HEK293 (cell line): ENCODE measurements around the gene ZNF619.

Experiments used
- CTCF ChIA-PET: fragments of 350-600 bp; formaldehyde crosslinking; extraction: SDS; loops from one replicate; lab custom pipeline; 2021; ENCODE audit warnings: antibody characterized with exemption; lab: Yijun Ruan, JAX
- POLR2A ChIA-PET: fragments of 300-600 bp; formaldehyde crosslinking; extraction: SDS; loops from one replicate; lab custom pipeline; 2020; ENCODE audit warnings: antibody characterized with exemption, inconsistent platforms; lab: Yijun Ruan, JAX
- H3K27ac ChIP-seq: fragments of 200-500 bp; sonication (Bioruptor generic); 2 replicates; pipeline ENCODE4 v1.5.1; 2014; ENCODE audit warnings: low read depth, low read length, control low read depth, inconsistent platforms; ENCODE audit errors: extremely low read depth
- H3K36me3 ChIP-seq, 2 experiments: fragments of 200-500 bp in 1 of 2; sonication (Bioruptor generic) in 1 of 2; 1 replicate in 1 of 2; 2 replicates in 1 of 2; pipeline ENCODE4 v1.5.1; 2014 to 2017; ENCODE audit warnings: inconsistent platforms in 2 of 2, low read length in 2 of 2; ENCODE audit not compliant: control insufficient read depth in 2 of 2, insufficient read depth in 1 of 2
- H3K4me1 ChIP-seq: fragments of 200-500 bp; sonication (Bioruptor generic); 2 replicates; pipeline ENCODE4 v1.5.1; 2014; ENCODE audit warnings: mild to moderate bottlenecking, low read length, inconsistent platforms; ENCODE audit not compliant: control insufficient read depth, insufficient read depth
- H3K4me3 ChIP-seq: 2 replicates; pipeline ENCODE4 v1.5.1; 2011; ENCODE audit warnings: low read depth, mild to moderate bottlenecking, control low read depth, low read length, moderate library complexity
- H3K9me3 ChIP-seq: fragments of 200-500 bp; sonication (Bioruptor generic); 2 replicates; pipeline ENCODE4 v1.5.1; 2014; ENCODE audit warnings: low read depth, low read length, inconsistent platforms; ENCODE audit not compliant: control insufficient read depth, insufficient read depth
- KLF8 ChIP-seq: fragments of 450-650 bp; formaldehyde crosslinking; IDR thresholded peaks from 2 replicates; pipeline ENCODE4 v1.5.1; 2016; ENCODE audit warnings: missing biosample characterization, missing genetic modification characterization
- OSR2 ChIP-seq: fragments of 450-650 bp; formaldehyde crosslinking; IDR thresholded peaks from 2 replicates; pipeline ENCODE4 v1.5.1; 2016; ENCODE audit warnings: missing biosample characterization, missing genetic modification characterization
- ZNF214 ChIP-seq: fragments of 450-650 bp; formaldehyde crosslinking; IDR thresholded peaks from 2 replicates; pipeline ENCODE4 v1.5.1; 2017; ENCODE audit warnings: missing biosample characterization, mild to moderate bottlenecking, missing genetic modification characterization, borderline replicate concordance
- ZNF248 ChIP-seq: fragments of 450-650 bp; formaldehyde crosslinking; IDR thresholded peaks from 2 replicates; pipeline ENCODE4 v1.5.1; 2017; ENCODE audit warnings: missing biosample characterization, missing genetic modification characterization
- ZNF394 ChIP-seq: fragments of 450-650 bp; formaldehyde crosslinking; IDR thresholded peaks from 2 replicates; pipeline ENCODE4 v1.5.1; 2016; ENCODE audit warnings: missing biosample characterization, missing genetic modification characterization, mild to moderate bottlenecking, moderate library complexity, borderline replicate concordance
- ZNF416 ChIP-seq: fragments of 450-650 bp; formaldehyde crosslinking; IDR thresholded peaks from 2 replicates; pipeline ENCODE4 v1.5.1; 2016; ENCODE audit warnings: missing biosample characterization, missing genetic modification characterization
- ZNF433 ChIP-seq: fragments of 450-650 bp; formaldehyde crosslinking; IDR thresholded peaks from 2 replicates; pipeline ENCODE4 v1.5.1; 2016; ENCODE audit warnings: missing biosample characterization, missing genetic modification characterization, low read depth
- ZNF473 ChIP-seq: fragments of 450-650 bp; formaldehyde crosslinking; IDR thresholded peaks from 2 replicates; pipeline ENCODE4 v1.5.1; 2017; ENCODE audit warnings: missing biosample characterization, missing genetic modification characterization
- ZNF610 ChIP-seq: fragments of 450-650 bp; formaldehyde crosslinking; IDR thresholded peaks from 2 replicates; pipeline ENCODE4 v1.5.1; 2016; ENCODE audit warnings: missing biosample characterization, missing genetic modification characterization, borderline replicate concordance
- TF ChIP-seq, protein P1 (sequence below): fragments of 450-650 bp; formaldehyde crosslinking; IDR thresholded peaks from 2 replicates; pipeline ENCODE4 v1.5.1; 2016; ENCODE audit warnings: missing biosample characterization, missing genetic modification characterization, borderline replicate concordance
- TF ChIP-seq, protein P2 (sequence below): fragments of 450-650 bp; formaldehyde crosslinking; IDR thresholded peaks from 2 replicates; pipeline ENCODE4 v1.5.1; 2016; ENCODE audit warnings: missing biosample characterization, missing genetic modification characterization
- TF ChIP-seq, protein P3 (sequence below): fragments of 450-650 bp; formaldehyde crosslinking; IDR thresholded peaks from 2 replicates; pipeline ENCODE4 v1.5.1; 2016; ENCODE audit warnings: missing biosample characterization, missing genetic modification characterization
- TF ChIP-seq, protein P4 (sequence below): fragments of 450-650 bp; formaldehyde crosslinking; IDR thresholded peaks from 2 replicates; pipeline ENCODE4 v1.5.1; 2016; ENCODE audit warnings: missing biosample characterization, missing genetic modification characterization
- TF ChIP-seq, protein P5 (sequence below): fragments of 450-650 bp; formaldehyde crosslinking; IDR thresholded peaks from 2 replicates; pipeline ENCODE4 v1.5.1; 2016; ENCODE audit warnings: missing biosample characterization, missing genetic modification characterization
- TF ChIP-seq, protein P6 (sequence below): fragments of 450-650 bp; formaldehyde crosslinking; IDR thresholded peaks from 2 replicates; pipeline ENCODE4 v1.5.1; 2017; ENCODE audit warnings: missing biosample characterization, missing genetic modification characterization

The ZNF619 gene

DNA sequence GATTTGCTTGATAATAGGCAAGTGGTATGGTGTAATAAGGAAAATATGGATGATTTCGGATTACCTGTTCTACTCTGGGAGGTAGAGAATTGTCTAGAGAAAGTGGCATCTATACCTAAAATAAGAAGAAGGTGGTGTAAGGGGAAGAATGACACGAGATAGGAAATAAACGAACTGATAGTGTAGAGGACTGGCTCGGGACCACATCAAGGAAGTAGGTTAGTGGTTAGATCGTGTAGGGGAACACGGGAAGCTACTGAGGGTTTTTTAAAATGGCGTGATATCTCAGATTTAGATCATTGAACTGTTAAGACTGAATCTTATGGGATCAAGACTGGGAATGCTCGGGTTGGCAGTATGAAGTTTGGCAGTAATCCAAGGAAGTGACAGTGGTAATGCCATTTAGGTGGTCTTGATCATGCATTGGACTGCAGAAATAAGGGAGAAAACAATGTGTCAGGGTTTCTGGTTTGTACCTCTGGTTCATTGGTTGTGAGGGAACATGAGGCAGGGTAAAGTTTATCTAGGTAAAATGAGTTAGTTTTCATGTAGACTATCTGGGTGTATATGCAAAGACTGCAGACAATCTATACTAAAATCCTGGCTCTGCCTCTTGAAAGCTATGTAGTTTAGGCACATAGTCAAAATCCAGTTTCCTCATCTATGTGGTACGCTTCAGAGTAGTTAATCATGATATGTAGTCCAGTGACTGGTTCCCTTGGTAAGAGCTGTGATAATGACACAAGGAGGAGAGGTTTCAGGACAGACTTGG is 12.4 kb upstream of the ZNF619 start (continued):
- TF ChIP-seq, protein P1, sequence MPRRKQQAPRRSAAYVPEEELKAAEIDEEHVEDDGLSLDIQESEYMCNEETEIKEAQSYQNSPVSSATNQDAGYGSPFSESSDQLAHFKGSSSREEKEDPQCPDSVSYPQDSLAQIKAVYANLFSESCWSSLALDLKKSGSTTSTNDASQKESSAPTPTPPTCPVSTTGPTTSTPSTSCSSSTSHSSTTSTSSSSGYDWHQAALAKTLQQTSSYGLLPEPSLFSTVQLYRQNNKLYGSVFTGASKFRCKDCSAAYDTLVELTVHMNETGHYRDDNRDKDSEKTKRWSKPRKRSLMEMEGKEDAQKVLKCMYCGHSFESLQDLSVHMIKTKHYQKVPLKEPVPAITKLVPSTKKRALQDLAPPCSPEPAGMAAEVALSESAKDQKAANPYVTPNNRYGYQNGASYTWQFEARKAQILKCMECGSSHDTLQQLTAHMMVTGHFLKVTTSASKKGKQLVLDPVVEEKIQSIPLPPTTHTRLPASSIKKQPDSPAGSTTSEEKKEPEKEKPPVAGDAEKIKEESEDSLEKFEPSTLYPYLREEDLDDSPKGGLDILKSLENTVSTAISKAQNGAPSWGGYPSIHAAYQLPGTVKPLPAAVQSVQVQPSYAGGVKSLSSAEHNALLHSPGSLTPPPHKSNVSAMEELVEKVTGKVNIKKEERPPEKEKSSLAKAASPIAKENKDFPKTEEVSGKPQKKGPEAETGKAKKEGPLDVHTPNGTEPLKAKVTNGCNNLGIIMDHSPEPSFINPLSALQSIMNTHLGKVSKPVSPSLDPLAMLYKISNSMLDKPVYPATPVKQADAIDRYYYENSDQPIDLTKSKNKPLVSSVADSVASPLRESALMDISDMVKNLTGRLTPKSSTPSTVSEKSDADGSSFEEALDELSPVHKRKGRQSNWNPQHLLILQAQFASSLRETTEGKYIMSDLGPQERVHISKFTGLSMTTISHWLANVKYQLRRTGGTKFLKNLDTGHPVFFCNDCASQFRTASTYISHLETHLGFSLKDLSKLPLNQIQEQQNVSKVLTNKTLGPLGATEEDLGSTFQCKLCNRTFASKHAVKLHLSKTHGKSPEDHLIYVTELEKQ (tag by site-specific recombination): no peak
- TF ChIP-seq, protein P2, sequence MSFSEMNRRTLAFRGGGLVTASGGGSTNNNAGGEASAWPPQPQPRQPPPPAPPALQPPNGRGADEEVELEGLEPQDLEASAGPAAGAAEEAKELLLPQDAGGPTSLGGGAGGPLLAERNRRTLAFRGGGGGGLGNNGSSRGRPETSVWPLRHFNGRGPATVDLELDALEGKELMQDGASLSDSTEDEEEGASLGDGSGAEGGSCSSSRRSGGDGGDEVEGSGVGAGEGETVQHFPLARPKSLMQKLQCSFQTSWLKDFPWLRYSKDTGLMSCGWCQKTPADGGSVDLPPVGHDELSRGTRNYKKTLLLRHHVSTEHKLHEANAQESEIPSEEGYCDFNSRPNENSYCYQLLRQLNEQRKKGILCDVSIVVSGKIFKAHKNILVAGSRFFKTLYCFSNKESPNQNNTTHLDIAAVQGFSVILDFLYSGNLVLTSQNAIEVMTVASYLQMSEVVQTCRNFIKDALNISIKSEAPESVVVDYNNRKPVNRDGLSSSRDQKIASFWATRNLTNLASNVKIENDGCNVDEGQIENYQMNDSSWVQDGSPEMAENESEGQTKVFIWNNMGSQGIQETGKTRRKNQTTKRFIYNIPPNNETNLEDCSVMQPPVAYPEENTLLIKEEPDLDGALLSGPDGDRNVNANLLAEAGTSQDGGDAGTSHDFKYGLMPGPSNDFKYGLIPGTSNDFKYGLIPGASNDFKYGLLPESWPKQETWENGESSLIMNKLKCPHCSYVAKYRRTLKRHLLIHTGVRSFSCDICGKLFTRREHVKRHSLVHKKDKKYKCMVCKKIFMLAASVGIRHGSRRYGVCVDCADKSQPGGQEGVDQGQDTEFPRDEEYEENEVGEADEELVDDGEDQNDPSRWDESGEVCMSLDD: no peak
- TF ChIP-seq KLF8 (tag by site-specific recombination): no peak
- TF ChIP-seq OSR2: no peak
- no peak for TF ChIP-seq ZNF248 (tag by site-specific recombination)
- TF ChIP-seq, protein P3, sequence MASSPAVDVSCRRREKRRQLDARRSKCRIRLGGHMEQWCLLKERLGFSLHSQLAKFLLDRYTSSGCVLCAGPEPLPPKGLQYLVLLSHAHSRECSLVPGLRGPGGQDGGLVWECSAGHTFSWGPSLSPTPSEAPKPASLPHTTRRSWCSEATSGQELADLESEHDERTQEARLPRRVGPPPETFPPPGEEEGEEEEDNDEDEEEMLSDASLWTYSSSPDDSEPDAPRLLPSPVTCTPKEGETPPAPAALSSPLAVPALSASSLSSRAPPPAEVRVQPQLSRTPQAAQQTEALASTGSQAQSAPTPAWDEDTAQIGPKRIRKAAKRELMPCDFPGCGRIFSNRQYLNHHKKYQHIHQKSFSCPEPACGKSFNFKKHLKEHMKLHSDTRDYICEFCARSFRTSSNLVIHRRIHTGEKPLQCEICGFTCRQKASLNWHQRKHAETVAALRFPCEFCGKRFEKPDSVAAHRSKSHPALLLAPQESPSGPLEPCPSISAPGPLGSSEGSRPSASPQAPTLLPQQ (tag by site-specific recombination): no peak
- TF ChIP-seq ZNF473 (tag by site-specific recombination): no peak
- TF ChIP-seq ZNF416 (tag by site-specific recombination): no peak
- TF ChIP-seq, all 188 proteins: peak for 0

DNA sequence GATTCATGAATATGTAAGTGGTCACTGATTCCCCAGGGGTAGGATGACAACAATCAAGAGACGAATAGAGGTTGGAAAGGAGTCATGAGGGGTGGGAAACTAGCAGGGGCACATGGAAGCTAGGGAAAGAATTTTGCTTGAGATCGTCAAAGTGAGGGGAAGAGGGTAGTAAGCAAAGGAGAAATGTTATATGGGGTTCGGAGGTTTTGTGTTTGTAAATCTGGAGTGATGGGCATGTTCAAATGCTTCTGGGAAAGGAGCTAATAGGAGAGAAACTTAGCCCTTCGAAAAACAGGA is 11.9 kb upstream of the ZNF619 start:
- H3K36me3 ChIP-seq: peaks cover 22 to 65% of the 10 kb centered on the region in 2 experiments; a peak in 2 of 3 replicates
- no peak overlapping the region for H3K4me3 ChIP-seq
- TF ChIP-seq, protein P4, sequence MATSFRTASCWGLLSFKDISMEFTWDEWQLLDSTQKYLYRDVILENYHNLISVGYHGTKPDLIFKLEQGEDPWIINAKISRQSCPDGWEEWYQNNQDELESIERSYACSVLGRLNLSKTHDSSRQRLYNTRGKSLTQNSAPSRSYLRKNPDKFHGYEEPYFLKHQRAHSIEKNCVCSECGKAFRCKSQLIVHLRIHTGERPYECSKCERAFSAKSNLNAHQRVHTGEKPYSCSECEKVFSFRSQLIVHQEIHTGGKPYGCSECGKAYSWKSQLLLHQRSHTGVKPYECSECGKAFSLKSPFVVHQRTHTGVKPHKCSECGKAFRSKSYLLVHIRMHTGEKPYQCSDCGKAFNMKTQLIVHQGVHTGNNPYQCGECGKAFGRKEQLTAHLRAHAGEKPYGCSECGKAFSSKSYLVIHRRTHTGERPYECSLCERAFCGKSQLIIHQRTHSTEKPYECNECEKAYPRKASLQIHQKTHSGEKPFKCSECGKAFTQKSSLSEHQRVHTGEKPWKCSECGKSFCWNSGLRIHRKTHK: no peak
- no peak for TF ChIP-seq ZNF394 (tag by site-specific recombination)
- TF ChIP-seq ZNF214 (tag by site-specific recombination): no peak
- TF ChIP-seq, protein P5, sequence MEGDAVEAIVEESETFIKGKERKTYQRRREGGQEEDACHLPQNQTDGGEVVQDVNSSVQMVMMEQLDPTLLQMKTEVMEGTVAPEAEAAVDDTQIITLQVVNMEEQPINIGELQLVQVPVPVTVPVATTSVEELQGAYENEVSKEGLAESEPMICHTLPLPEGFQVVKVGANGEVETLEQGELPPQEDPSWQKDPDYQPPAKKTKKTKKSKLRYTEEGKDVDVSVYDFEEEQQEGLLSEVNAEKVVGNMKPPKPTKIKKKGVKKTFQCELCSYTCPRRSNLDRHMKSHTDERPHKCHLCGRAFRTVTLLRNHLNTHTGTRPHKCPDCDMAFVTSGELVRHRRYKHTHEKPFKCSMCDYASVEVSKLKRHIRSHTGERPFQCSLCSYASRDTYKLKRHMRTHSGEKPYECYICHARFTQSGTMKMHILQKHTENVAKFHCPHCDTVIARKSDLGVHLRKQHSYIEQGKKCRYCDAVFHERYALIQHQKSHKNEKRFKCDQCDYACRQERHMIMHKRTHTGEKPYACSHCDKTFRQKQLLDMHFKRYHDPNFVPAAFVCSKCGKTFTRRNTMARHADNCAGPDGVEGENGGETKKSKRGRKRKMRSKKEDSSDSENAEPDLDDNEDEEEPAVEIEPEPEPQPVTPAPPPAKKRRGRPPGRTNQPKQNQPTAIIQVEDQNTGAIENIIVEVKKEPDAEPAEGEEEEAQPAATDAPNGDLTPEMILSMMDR (tag by site-specific recombination): no peak
- TF ChIP-seq, protein P6, sequence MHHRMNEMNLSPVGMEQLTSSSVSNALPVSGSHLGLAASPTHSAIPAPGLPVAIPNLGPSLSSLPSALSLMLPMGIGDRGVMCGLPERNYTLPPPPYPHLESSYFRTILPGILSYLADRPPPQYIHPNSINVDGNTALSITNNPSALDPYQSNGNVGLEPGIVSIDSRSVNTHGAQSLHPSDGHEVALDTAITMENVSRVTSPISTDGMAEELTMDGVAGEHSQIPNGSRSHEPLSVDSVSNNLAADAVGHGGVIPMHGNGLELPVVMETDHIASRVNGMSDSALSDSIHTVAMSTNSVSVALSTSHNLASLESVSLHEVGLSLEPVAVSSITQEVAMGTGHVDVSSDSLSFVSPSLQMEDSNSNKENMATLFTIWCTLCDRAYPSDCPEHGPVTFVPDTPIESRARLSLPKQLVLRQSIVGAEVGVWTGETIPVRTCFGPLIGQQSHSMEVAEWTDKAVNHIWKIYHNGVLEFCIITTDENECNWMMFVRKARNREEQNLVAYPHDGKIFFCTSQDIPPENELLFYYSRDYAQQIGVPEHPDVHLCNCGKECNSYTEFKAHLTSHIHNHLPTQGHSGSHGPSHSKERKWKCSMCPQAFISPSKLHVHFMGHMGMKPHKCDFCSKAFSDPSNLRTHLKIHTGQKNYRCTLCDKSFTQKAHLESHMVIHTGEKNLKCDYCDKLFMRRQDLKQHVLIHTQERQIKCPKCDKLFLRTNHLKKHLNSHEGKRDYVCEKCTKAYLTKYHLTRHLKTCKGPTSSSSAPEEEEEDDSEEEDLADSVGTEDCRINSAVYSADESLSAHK: no peak
- no peak for TF ChIP-seq ZNF610 (tag by site-specific recombination)
- TF ChIP-seq ZNF433 (tag by site-specific recombination): no peak
- CTCF ChIA-PET: interaction anchor here (0.7 kb wide), 1 partner anchor 80 kb away, joined by 4 read pairs; no protein-coding TSS in a partner anchor
- H3K4me1 ChIP-seq: no peaks in the 10 kb centered on the region
- POLR2A ChIA-PET: interaction anchor here (0.6 to 0.8 kb wide), 2 partner anchors 12 to 224 kb away, joined by 3 read pairs; partner anchors contain the start of gene ZNF619
- H3K27ac ChIP-seq: no peak overlapping the region
- no peaks in the 10 kb centered on the region for H3K9me3 ChIP-seq
